ENCODE data around the gene DEAF1.
"Not testable (repeated sequence)": the region's sequence is repeated elsewhere in the genome, so short reads cannot be mapped to it uniquely, and the experiment has no call there.

Gene DEAF1

GRCh38 chr11:679271-680207 lies 15.5 kb downstream of the DEAF1 start:
- no peak for DNase-seq

GRCh38 chr11:678297-678696 lies 16.7 kb downstream of the DEAF1 start:
- DNase-seq = no peak

DNA sequence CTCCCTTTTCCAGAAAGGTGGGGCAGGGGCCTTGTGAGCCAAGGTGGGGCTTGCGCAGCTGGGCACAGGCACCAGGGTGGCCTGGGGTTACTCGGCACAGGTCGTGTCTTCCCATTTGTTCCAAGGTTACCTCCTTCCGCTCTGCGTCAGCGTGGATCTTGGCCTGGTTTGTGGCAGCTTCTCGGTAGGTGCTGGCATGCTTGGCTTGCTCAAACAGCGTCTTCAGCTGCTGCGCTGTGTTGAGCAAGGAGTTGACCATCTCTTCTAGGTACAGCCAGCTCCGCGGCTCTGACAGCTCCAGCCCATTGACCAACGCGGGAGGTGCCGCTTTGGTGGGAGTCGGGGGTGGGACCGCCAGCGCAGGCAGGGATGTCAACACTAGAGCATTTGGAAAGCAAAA lies 20.6 kb downstream of the DEAF1 start:
- DNase-seq = no peak

- DNase-seq = no peak
Measured at GRCh38 chr11:673866-674265, 21.2 kb downstream of the DEAF1 start.

DNA sequence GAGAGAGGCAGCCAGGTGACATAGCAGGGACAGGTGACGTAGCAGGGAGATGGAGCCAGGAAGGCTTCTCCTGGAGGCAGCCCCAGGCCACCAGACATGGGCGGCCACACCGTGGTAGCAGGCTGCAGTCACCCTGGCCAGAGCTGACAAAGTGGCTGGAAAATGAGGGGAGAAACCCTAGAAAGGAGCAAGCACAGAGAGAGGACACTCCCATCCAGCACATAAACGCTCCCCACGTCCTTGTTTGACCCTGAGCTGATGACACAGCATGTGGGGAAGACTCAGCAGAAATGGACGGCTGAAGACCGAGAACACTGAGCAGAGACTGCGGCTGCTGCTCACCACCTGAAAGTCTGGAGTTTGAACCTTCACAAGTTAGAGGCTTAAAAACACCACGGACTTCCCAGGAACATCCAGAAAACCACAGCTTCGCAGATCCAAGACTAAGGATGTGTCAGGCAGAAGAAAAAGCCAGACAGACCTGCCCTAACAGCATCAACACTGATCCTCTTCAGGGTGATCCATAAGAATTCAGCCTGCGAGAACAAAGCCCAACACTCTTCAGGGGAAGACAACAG lies 29.2 kb downstream of the DEAF1 start:
- no peak for DNase-seq

GRCh38 chr11:665062-665703 lies 29.8 kb downstream of the DEAF1 start:
- no peak for DNase-seq

DNA sequence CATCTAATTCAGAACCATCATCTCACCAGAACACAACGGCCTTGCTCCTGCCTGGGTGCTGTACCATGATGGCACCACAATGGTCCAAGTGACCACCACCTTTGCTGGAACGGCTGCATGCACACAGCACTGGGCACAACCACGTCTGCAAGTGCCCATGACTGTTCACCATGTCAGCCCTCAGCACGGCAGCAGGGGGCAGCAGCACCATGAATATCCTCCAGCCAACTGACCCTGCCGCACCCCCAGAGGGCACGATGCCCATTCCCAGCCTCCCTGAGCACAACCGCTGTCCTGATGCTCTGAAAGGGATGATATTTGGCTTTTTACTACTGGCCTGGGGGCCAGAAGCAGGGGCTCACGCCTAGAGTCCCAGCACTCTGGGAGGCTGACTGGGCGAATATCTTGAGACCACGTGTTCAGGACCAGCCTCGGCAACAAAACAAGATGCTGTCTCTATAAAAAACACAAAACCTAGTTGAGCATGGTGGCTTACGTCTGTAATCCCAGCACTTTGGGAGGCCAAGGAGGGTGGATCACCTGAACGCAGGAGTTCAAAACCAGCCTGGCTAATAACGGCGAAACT lies 32.2 kb downstream of the DEAF1 start:
- peak; percentile 40 to 44 for DNase-seq

GRCh38 chr11:660681-661444 lies 34.2 kb downstream of the DEAF1 start:
- no peak for DNase-seq

GRCh38 chr11:660281-660680 lies 34.7 kb downstream of the DEAF1 start:
- DNase-seq = no peak

GRCh38 chr11:659532-660085 lies 35.4 kb downstream of the DEAF1 start:
- DNase-seq = no peak

DNA sequence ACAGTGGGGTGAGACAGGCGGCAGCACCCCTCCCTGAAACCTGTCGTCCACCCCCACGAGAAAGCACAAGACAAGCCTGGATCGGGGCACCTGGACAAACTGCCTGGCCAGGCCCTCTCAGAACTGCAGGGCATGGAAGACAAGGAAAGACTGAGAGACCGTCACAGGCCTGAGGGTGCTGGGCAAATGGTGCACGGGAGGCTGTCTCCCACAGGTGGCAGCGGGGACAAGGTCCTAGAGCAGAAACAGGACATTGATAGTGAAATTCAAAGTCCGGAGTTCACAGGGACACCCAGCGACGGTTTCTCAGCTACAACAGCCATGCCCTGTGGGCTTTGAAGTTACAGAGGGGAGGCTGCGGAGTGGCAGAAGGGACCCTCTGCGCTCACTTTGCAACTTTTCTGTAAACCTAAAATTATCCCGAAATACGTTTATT lies 37.3 kb downstream of the DEAF1 start:
- DNase-seq = no peak

DNA sequence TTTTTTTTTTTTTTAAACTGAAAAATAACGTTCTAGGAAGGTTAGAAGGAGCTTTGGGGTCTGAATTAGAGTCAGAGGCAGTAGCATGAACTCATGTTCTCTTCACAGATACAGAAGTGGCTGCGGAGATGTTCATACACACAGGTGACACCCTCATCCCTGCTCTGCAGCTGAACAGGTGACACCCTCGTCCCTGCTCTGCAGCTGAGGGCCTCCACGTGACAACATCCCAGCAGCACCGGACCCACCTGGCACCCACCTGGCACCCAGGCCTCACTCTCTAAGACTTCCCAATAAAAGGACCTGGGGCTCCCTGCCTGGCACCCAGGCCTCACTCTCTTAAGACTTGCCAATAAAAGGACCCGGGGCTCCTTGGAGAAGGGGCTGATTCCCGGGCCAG lies 38.2 kb downstream of the DEAF1 start:
- no peak for DNase-seq

GRCh38 chr11:656426-656825 lies 38.6 kb downstream of the DEAF1 start:
- no peak for DNase-seq

GRCh38 chr11:655036-655726 lies 39.8 kb downstream of the DEAF1 start:
- no peak for DNase-seq

DNA sequence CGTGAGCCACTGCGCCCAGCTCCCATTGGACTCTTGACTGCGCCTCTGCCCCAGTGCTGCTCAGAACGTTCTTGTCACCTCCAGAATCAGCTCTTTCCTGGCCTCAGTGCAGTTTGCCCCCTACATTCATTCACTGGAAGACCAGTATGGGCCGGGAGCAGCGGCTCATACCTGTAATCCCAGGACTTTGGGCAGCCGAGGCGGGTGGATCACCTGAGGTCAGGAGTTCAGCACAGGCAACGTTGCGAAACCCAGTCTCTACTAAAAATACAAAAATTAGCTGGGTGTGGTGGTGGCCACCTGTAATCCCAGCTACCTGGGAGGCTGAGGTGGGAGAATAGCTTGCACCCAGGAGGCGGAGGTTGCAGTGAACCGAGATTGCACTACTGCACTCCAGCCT lies 40.6 kb downstream of the DEAF1 start:
- DNase-seq = not testable (repeated sequence)

GRCh38 chr11:653837-654236 lies 41.2 kb downstream of the DEAF1 start:
- DNase-seq = no peak

DNA sequence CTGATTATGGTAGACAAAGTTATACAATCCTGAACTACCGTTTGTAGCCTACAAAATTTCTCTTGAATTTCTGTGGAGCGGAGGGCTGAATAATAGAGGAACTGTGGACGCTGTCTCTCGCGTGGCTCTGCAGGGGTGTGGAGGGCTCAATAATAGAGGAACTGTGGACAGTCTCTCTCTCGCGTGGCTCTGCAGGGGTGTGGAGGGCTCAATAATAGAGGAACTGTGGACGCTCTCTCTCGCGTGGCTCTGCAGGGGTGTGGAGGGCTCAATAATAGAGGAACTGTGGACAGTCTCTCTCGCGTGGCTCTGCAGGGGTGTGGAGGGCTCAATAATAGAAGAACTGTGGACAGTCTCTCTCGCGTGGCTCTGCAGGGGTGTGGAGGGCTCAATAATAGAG lies 41.9 kb downstream of the DEAF1 start:
- DNase-seq = not testable (repeated sequence)

DNA sequence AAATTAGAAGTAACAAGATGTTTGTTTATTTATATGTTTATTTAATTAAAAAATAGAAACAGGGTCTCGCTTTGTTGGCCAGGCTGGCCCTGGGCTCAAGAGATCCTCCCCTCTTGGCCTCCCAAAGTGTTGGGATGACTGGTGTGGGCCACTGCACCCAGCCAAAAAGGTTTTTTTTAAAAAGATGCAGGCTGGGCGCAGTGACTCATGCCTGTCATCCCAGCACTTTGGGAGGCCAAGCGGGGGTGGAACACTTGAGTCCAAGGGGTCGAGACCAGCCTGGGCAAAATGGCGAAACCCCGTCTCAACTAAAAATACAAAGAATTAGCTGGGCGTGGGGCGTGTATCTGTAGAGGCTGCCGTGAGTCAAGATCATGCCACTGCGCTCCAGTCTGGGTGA lies 44.5 kb downstream of the DEAF1 start:
- no peak for DNase-seq

DNA sequence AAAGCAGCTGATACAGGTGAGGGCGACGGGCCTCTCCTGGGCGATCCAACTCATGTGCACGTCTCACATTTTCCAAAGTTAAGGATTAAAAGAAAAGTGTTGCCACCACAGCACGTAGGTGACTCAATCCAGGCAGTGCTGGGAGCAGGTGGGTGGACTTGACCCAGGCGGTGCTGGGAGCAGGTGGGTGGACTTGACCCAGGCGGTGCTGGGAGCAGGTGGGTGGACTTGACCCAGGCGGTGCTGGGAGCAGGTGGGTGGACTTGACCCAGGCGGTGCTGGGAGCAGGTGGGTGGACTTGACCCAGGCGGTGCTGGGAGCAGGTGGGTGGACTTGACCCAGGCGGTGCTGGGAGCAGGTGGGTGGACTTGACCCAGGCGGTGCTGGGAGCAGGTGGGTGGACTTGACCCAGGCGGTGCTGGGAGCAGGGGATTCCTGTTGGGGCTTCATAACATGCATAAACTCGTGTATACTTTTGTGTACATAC lies 47.3 kb downstream of the DEAF1 start:
- DNase-seq = not testable (repeated sequence)

- DNase-seq = no peak
Measured at GRCh38 chr11:646214-646613, 48.8 kb downstream of the DEAF1 start.

- no peak for DNase-seq
Measured at GRCh38 chr11:645536-645935, 49.5 kb downstream of the DEAF1 start.

Data from stimulated activated CD4-positive, alpha-beta T cell treated with anti-CD3 and anti-CD28 coated beads, Interleukin-2, amount 100 ng/mL, for 24 hours (primary cell).